Spleen (tissue), 11 donors: ENCODE results near the gene GSG1L. TPM values are rescaled to one million over a fixed set of nuclear protein-coding genes. Genes with fewer than 3 reads are reported as not detected.

Experiments used
- DNase-seq: peaks from one replicate; pipeline ENCODE4 v3.0.0-alpha.2; 2020
- H3K27ac ChIP-seq, 8 donors: fragments of 200-600 bp; sonication (generic) in 7 of 8; 1 replicate in 4 of 8; 2 replicates in 4 of 8; pipeline versions ENCODE4 v1.5.0 to v1.8.0; 2016 to 2021; ENCODE audit warnings: inconsistent platforms in 4 of 8, mild to moderate bottlenecking in 4 of 8, moderate library complexity in 1 of 8
- H3K27me3 ChIP-seq, 7 donors: fragments of 200-600 bp; sonication (generic) in 6 of 7; replicated peaks in 1 of 7; 1 replicate in 4 of 7; 2 replicates in 3 of 7; pipeline versions ENCODE4 v1.5.0 to v1.8.0; 2016 to 2021; ENCODE audit warnings: inconsistent platforms in 3 of 7, mild to moderate bottlenecking in 1 of 7
- H3K36me3 ChIP-seq, 6 donors: fragments of 200-600 bp; sonication (generic) in 5 of 6; 1 replicate in 4 of 6; 2 replicates in 2 of 6; pipeline versions ENCODE4 v1.5.0 to v1.8.0; 2016 to 2021; ENCODE audit warnings: inconsistent platforms in 2 of 6
- H3K4me1 ChIP-seq, 6 donors: fragments of 200-600 bp; sonication (generic) in 5 of 6; 1 replicate in 3 of 6; 2 replicates in 3 of 6; pipeline versions ENCODE4 v1.5.0 to v1.8.0; 2016 to 2021; ENCODE audit warnings: inconsistent platforms in 3 of 6
- H3K4me3 ChIP-seq, 8 donors: fragments of 200-600 bp; sonication (generic) in 7 of 8; 1 replicate in 4 of 8; 2 replicates in 4 of 8; pipeline versions ENCODE4 v1.5.0 to v1.8.0; 2016 to 2021; ENCODE audit warnings: inconsistent platforms in 4 of 8, mild to moderate bottlenecking in 4 of 8, moderate library complexity in 2 of 8
- H3K9me3 ChIP-seq, 8 donors: fragments of 200-600 bp; sonication (generic) in 7 of 8; 1 replicate in 4 of 8; 2 replicates in 4 of 8; pipeline versions ENCODE4 v1.5.0 to v1.8.0; 2016 to 2021; ENCODE audit warnings: inconsistent platforms in 4 of 8
- POLR2A ChIP-seq, 3 donors: fragments of 450-650 bp; IDR thresholded peaks; one replicate each; pipeline ENCODE4 v1.5.1; 2017; ENCODE audit warnings: antibody characterized with exemption in 3 of 3, mild to moderate bottlenecking in 1 of 3
- POLR2AphosphoS5 ChIP-seq, 3 donors: sonication (generic); formaldehyde crosslinking; IDR thresholded peaks; one replicate each; pipeline ENCODE4 v1.5.1; 2017; ENCODE audit warnings: antibody characterized with exemption in 3 of 3
- WGBS, 5 donors: extraction: QIAGEN DNeasy Blood & Tissue Kit in 3 of 5; methylation state at CpG; one replicate each; pipeline versions ENCODE4 v1.1.5 to v1.1.7; 2013 to 2018; 5-methylcytosine and 5-hydroxymethylcytosine counted together
- intact Hi-C: fragments of 100-400 bp; cut with DNase I; formaldehyde crosslinking; loops from one replicate; pipeline ENCODE4 v1.15.0; 2023; ENCODE audit warnings: low total_unique reads
- polyA plus RNA-seq, 3 donors: library from polyadenylated mRNA; stranded (reverse); fragments of 200-250 nt; gene quantifications; one replicate each; pipeline ENCODE4 v1.2.1, GENCODE V29; 2013
- total RNA-seq, 7 donors: library from RNA; depleted of rRNA in 3 of 7; stranded (reverse); fragments of >200 nt in 3 of 7; fragmentation: NEBNext Ultra II Directional in 4 of 7; extraction: Animal tissue kit (Norgen Biotek cat#: 25700) in 4 of 7; gene quantifications; one replicate each; pipeline versions ENCODE4 v1.1.0 to v1.2.1, GENCODE V29; 2016 to 2021
- TF ChIP-seq, protein P1 (sequence below), 11 experiments: fragments of 200-600 bp in 7 of 11; fragments of 450-650 bp in 4 of 11; sonication (generic) in 4 of 11; IDR thresholded peaks in 8 of 11; conservative IDR thresholded peaks in 3 of 11; 1 replicate in 7 of 11; 2 replicates in 4 of 11; pipeline versions ENCODE4 v1.4.0 to v1.8.0; 2016 to 2021; ENCODE audit warnings: antibody characterized with exemption in 11 of 11, inconsistent platforms in 4 of 11, mild to moderate bottlenecking in 1 of 11
- donor health status: healthy with polysubstance abuse.
- donor health status: DM: no; HTN: no; CAD: no; lungs with moderate emphysema.
- donor health status: DM: no; HTN: no; CAD: no.
- donor health status: Bipolar disorder and iron deficiency.
- donor health status: healthy.
- donor health status: DM: no; HTN: no; CAD: no.
- donor health status: DM: yes; HTN: yes; CAD: no.

The GSG1L gene
- total and polyA plus RNA-seq, 10 donors = 0.22 to 0.58 (median 0.43) TPM; not detected in 6

DNA sequence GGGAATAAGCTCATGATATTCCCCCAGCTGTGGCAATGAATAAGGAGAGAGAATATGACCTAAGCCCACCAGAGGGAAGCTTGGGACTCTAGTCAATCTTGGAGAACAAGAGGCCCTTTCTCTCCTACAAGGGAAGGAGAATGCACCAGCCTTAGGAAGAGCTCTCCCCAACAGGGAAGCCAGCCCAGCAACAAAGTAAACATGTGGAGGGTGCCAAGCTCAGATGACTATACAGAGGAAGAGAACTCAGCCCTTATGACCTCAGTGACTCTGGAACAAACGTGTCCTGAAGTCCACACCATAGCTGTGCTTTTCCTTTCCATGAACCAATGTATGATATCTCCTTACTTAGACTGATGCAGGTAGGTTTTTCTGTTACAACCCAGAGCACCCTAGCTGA, 219.7 kb downstream of the GSG1L start:
- no peak overlapping the region for H3K4me3 ChIP-seq
- 35 to 71% (median 43%) methylated on average over 1 of the region's 1 CpG for WGBS, 5 donors
- peaks cover 0 to 55% (median 3%) of the 10 kb centered on the region in 7 donors for H3K27me3 ChIP-seq
- DNase-seq = peak; percentile 3
- H3K9me3 ChIP-seq = no peaks in the 10 kb centered on the region
- H3K4me1 ChIP-seq = no peaks in the 10 kb centered on the region
- no peak for TF ChIP-seq POLR2A (IDR thresholded peaks at IDR 0.05)
- TF ChIP-seq POLR2AphosphoS5 (IDR thresholded peaks at IDR 0.05) = no peak
- TF ChIP-seq, protein P1, sequence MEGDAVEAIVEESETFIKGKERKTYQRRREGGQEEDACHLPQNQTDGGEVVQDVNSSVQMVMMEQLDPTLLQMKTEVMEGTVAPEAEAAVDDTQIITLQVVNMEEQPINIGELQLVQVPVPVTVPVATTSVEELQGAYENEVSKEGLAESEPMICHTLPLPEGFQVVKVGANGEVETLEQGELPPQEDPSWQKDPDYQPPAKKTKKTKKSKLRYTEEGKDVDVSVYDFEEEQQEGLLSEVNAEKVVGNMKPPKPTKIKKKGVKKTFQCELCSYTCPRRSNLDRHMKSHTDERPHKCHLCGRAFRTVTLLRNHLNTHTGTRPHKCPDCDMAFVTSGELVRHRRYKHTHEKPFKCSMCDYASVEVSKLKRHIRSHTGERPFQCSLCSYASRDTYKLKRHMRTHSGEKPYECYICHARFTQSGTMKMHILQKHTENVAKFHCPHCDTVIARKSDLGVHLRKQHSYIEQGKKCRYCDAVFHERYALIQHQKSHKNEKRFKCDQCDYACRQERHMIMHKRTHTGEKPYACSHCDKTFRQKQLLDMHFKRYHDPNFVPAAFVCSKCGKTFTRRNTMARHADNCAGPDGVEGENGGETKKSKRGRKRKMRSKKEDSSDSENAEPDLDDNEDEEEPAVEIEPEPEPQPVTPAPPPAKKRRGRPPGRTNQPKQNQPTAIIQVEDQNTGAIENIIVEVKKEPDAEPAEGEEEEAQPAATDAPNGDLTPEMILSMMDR (IDR thresholded peaks at IDR 0.05 in 8 of 11, conservative IDR thresholded peaks at IDR 0.05 in 3 of 11) = no peak
- H3K36me3 ChIP-seq = no peaks in the 10 kb centered on the region
- H3K27ac ChIP-seq = no peak overlapping the region
- intact Hi-C loops = no loop called here

DNA sequence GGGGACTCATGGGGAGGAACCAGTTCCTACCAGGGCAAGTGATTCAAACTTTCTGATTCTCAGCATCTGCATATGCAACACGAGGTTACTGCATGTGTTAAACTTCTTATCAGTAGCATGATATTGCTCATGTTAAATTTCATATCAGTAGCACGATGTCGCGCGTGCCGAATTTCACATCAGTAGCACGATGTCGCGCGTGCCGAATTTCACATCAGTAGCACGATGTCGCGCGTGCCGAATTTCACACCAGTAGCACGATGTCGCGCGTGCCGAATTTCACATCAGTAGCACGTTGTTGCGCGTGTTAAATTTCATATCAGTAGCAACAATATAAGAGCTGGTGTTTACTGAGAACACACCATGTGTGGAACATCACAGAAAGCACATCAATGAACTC, 221.6 kb downstream of the GSG1L start:
- 81 to 92% (median 82%) methylated on average over 24 of the region's 24 CpGs for WGBS, 5 donors
- no peaks in the 10 kb centered on the region for H3K36me3 ChIP-seq
- H3K27ac ChIP-seq = no peak overlapping the region
- intact Hi-C loops = no loop called here
- DNase-seq = peak; percentile 3
- H3K4me1 ChIP-seq = no peaks in the 10 kb centered on the region
- TF ChIP-seq, protein P1 (IDR thresholded peaks at IDR 0.05 in 8 of 11, conservative IDR thresholded peaks at IDR 0.05 in 3 of 11) = no peak
- no peak for TF ChIP-seq POLR2A (IDR thresholded peaks at IDR 0.05)
- TF ChIP-seq POLR2AphosphoS5 (IDR thresholded peaks at IDR 0.05) = no peak
- H3K9me3 ChIP-seq = peaks cover 0 to under 1% (median 0%) of the 10 kb centered on the region in 8 donors
- H3K4me3 ChIP-seq = no peak overlapping the region
- H3K27me3 ChIP-seq = peaks cover 0 to 51% (median 5%) of the 10 kb centered on the region in 7 donors

DNA sequence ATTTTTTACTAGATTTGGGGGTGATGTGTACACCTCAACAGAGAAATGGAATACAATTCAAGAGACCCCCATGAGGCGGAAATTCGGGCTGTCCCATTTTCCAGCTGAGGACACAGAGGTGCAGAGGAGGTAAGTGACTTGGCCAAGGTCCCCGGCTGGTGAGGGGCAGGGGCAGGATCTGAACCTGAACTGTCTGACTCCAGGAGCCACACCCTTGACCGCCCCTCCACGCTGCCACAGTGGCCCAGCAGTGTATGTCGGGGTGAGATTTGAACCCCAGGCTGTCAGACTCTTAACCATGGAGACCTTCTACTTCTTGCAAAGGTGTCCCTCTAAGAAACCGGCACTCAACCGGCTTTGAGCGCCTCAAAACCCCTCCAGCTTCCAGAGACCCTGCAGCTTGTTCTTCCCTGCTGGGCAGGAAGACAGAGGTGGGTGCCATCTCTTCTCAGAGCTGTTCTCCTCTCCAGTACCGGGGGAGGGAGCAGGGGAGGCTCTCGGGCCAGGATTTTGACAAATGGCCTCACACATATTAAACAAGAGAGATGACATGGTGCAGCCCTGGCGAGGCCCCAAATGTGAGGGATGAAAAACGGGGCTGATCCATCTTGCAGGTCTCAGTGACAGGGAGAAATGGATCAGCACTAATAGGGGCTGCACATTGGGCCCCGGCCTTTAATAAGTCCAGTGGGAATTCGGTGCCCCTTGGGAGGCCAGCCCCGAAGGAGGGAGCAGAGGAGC, 222.3 kb downstream of the GSG1L start:
- TF ChIP-seq POLR2AphosphoS5 (IDR thresholded peaks at IDR 0.05) = no peak
- TF ChIP-seq, protein P1 (IDR thresholded peaks at IDR 0.05 in 8 of 11, conservative IDR thresholded peaks at IDR 0.05 in 3 of 11) = no peak
- TF ChIP-seq POLR2A (IDR thresholded peaks at IDR 0.05) = no peak
- H3K9me3 ChIP-seq = peaks cover 0 to 8% (median 0%) of the 10 kb centered on the region in 8 donors
- WGBS, 5 donors = 72 to 84% (median 77%) methylated on average over 16 of the region's 16 CpGs
- peak; percentile 47 for DNase-seq
- H3K27me3 ChIP-seq = peaks cover 0 to 48% (median 5%) of the 10 kb centered on the region in 7 donors
- no peaks in the 10 kb centered on the region for H3K36me3 ChIP-seq
- H3K27ac ChIP-seq = no peak overlapping the region
- H3K4me3 ChIP-seq = no peak overlapping the region
- intact Hi-C loops = no loop called here
- no peaks in the 10 kb centered on the region for H3K4me1 ChIP-seq

GRCh38 chr16:27840311-27841060, 223.0 kb downstream of the GSG1L start:
- TF ChIP-seq, protein P1 (IDR thresholded peaks at IDR 0.05 in 8 of 11, conservative IDR thresholded peaks at IDR 0.05 in 3 of 11) = no peak
- no peak for TF ChIP-seq POLR2A (IDR thresholded peaks at IDR 0.05)
- TF ChIP-seq POLR2AphosphoS5 (IDR thresholded peaks at IDR 0.05) = no peak
- WGBS, 5 donors = 75 to 86% (median 78%) methylated on average over 17 to 18 of the region's 18 CpGs
- peak; percentile 54 for DNase-seq
- Histone ChIP-seq H3K4me1 (no peaks in the 10 kb centered on the region), H3K27me3 (peaks cover 0 to 40% (median 5%) of the 10 kb centered on the region in 7 donors), H3K9me3 (peaks cover 0 to 9% (median 0%) of the 10 kb centered on the region in 8 donors), H3K4me3 (no peak overlapping the region), H3K27ac (no peak overlapping the region), H3K36me3 (no peaks in the 10 kb centered on the region)
- intact Hi-C loops = no loop called here
